KBM-7 (cell line): Measurements from ENCODE around the gene PRR5.

Source experiments
- DNase-seq: peaks from one replicate; pipeline ENCODE4 v3.0.0-alpha.2; 2015
- in situ Hi-C: fragments of 300-500 bp; cut with MboI; formaldehyde crosslinking; loops from 2 replicates; pipeline ENCODE4 v1.14.3; 2020; ENCODE audit warnings: low sequenced_read_pairs, low pct_unique_long_range_greater_than_20kb, mixed read lengths

The PRR5 gene

DNA sequence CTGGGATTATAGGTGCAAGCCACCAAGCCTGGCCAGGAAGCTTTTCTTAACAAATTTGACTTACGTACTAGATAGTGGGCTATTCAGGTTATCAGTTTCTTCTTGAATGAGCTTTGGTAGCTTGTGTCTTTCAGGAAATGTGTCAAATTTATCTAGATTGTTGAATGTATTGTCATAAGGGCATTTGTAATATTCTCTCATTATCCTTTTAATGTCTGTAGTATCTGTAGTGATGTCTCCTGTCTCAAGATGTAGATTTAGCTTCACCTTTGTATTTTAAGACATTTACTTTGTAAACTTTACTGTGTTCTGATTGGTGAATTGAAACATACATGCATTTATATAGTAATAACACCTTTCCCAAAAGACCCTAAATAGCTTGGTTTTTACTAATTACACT, 71.1 kb downstream of the PRR5 start:
- in situ Hi-C loops, result no loop called here
- no peak for DNase-seq

DNA sequence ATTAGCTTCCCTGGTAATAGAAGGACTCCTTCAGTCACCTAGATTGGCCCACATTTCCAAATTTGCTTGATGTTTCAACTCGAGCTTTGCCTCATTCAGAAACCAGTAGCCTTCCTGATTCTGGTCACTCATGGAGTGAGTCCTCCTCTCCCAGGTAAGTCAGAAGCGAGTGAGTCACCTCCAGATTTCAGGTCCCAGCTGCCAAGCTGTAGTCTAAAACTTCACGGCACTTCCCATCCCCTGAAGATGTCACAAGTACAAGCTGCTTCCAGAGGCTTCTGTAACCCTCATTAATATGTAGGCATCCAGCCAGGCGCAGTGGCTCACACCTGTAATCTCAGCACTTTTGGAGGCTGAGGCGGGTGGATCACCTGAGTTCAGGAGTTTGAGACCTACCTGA, 73.9 kb downstream of the PRR5 start:
- DNase-seq, result no peak
- in situ Hi-C loops, result no loop called here

DNA sequence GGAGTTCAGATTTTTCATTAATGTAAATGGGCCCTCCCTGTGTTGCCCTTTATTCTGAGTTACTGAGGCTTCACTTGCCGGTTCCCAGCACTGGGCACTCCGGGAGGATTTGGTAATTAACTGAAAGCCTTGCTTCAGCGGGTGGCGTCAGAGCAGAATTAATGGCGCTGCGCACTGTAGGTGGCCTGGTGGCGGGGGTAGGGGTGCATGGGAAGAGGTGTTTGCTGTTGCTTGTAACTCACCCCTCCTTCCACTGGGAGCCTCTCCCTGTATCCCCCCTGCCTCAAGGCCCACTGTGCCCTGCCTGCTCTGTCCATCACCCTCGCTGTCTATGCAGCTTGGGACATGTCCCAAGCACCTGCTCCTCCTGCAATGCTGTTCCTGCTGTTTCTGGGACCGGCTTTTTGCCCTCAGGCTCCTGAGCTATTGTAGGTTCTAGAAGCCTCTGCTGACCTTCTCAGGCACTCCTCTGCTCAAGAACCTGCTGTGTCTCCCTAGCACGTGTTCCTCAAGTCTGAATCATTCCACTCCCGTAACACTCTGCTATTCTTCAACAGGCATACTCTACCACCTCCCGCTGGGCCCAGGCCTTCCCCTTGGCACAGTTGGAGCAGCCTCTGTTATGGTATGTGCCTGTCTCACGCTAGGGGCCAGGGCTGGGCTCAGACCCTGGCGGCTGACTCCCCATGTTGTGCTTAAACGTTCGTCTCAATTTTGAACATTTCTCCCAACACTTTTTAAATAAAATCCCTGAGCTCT, 74.8 kb downstream of the PRR5 start:
- no peak for DNase-seq
- in situ Hi-C loops, result no loop called here

DNA sequence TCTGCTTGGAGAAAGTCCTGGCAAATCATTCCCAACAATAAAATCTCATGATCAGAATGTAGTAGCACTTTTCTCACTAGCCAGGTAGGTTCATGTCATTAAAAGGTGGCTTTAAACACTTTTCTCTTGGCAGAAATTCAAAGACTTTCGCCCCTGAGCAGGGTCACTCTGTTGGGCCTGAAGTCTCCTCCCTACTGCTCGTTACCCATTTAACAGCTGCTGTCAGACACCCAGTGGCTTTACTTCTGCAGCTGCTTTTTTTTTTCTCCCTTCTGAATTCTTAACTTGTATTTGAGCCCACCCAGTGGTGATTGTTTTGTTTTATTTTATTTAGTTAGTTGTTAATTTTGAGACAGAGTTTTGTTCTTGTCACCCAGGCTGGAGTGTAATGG, 75.4 kb downstream of the PRR5 start:
- in situ Hi-C loops, result no loop called here
- DNase-seq, result no peak

DNA sequence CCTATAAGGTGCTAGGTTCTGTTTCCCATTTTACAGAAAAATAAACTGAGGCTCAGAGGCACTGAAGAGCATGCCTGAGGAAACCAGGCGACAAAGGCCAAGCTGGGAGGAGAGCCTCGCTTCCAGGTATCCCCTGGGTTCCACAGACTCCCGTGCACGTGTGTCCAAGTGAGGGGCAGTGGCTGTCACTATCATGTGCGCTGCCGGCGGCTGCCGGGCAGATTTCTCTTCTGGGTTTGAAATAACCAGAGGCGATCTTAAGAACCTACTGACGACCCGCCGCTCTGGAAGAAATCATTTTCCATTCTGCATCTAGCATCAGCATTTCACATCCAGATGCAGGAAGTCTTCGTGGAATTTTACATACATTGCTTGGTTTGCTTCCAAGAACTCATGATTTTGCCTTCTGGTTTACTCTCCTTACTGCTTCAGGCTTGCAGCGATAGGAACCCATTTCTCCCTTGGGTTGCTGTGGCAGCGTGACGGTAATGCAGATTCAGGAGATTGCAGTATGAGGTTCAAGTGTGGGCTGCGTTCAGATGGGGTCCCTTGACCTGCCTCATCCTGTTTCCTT, 79.0 kb downstream of the PRR5 start:
- in situ Hi-C loops, result no loop called here
- DNase-seq, result no peak

DNA sequence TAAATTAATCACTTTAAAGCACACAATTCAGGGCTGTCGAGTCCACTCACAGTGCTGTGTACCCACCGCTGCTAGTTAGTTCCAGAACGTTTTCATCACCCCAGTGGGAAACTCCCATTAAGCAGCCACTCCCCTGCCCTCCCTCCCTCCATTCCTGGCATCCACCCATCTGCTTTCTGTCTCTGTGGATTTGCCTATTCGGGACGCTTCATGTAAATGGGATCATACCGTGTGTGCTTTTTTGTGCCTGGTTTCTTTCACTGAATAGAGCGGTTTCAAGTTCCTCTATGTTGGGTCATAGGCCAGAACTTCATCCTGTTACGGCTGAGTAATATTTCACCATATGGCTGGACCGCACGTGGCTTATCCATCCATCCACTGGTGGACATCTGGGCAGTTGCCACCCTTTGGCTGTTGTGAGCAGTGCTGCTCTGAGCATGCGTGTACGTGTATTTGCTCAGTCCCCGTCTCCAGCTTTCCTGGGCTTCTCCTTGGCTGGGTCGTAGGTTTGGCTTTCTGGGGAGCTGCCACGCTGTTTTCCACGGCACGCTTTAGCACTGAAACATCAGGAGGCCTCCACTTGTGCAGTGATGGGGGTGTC, 80.5 kb downstream of the PRR5 start:
- DNase-seq, result no peak
- in situ Hi-C loops, result no loop called here

DNA sequence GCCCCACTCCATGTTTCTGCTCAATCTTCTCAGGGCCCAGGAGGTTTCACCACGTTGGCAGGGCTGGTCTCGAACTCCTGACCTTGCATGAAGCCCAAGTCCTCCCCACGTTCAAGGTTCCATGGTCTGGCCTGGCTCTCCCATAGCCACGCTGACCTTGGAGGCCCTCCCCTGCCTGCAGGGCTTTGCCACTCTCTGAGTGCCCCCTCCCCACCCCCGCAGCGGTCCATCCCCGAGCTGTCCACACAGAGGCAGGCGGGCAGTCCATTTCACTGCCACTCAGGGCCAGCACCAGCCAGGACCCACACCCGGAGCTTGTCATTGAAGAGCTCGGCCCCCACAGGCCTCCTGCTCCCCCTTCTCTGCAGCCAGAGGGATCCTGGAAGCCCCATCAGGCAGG, 81.1 kb downstream of the PRR5 start:
- DNase-seq, result no peak
- in situ Hi-C loops, result no loop called here

DNA sequence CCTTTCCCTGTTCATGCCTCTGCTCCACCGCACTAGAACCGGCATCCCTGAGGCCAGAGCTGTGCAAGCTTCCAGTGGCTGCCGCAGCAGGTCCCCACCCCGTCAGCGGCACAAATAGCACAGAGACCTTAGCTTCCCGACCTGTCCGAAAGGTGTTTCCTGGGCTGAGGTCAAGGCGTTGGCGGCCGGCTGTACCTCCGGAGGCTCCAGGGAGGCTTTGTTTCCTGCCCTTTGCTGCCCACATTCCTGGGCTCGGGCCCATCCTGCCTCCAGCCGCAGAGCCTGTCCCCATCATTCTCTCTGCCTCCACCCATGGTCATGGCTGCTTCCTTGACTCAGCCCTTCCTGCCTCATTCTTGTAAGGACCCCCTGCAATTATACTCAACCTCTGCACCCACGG, 81.6 kb downstream of the PRR5 start:
- in situ Hi-C loops, result no loop called here
- DNase-seq, result no peak

DNA sequence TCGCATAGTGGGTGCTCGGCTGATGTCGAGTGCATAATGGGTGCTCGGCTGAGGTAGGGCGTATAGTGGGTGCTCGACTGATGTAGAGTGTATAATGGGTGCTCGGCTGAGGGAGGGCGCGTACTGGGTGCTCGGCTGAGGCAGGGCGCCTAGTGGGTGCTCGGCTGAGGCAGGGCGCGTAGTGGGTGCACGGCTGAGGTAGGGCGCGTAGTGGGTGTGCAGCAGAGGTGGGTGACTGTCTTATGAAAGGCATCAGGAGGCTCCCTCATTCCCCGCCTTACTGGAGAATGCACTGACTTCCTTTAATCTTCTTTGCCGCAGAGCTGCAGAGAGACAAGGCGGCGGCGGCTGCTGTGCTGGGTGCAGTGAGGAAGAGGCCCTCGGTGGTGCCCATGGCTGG, 84.1 kb downstream of the PRR5 start:
- no peak for DNase-seq
- in situ Hi-C loops, result no loop called here

DNA sequence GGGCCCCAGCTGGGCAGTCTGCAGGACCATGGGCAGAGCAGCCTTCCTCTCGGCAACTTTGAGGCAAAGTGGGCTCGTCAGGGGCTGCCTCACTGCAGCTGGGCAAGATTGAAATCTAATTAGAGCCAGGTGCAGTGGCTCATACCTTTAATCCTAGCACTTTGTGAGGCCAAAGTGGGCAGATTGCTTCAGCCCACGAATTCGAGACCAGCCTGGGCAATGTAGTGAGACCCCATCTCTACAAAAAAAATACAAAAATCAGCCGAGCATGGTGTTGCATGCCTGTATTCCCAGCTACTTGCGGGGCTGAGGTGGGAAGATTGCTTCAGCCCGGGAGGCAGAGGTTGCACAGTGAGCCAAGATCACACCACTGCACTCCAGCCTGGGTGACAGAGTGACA, 84.6 kb downstream of the PRR5 start:
- DNase-seq, result no peak
- in situ Hi-C loops, result no loop called here
